ENCODE results near the gene DNAI2. TPM values are rescaled to one million over a fixed set of nuclear protein-coding genes. Genes with fewer than 3 reads are reported as not detected.

DNAI2 gene
- total RNA-seq (1 to 10 TPM in 2 of 5 experiments, under 1 TPM in 3; 0.74 to 1.8 (median 0.94) TPM), polyA plus RNA-seq (under 1 TPM in 1 of 2 donors, not detected in 1; 0.15 TPM), total RNA-seq (not detected)

- DNase-seq (peak in 1 of 9 donors; percentile 9), ATAC-seq (peak; percentile 49)
- ChIA-PET CTCF (no interaction called here), POLR2A (interaction anchor here (0.6 to 0.7 kb wide), 2 partner anchors 11 to 13 kb away, joined by 3 to 4 read pairs; no protein-coding TSS in a partner anchor)
- Mint-ChIP-seq H3K4me1 (peaks cover 9 to 40% (median 20%) of the 10 kb centered on the region in 7 donors), H3K36me3 (no peaks in the 10 kb centered on the region), H3K9me3 (peaks cover 0 to 1% (median 0%) of the 10 kb centered on the region in 11 donors), H3K27ac (peak within 1 kb of the TSS in 8 of 9 donors; percentile 6 to 85 (median 51)), H3K27me3 (peaks cover 0 to 24% (median 5%) of the 10 kb centered on the region in 5 donors), H3K4me3 (peak within 1 kb of the TSS; percentile 7 to 84 (median 70))
- H3K4me3 ChIP-seq (ENCODE audit: low read length), result peak within 1 kb of the TSS; percentile 50
- H3K27me3 ChIP-seq (ENCODE audit: control insufficient read depth in 2 of 2, insufficient read depth in 2 of 2, low read length in 2 of 2), result no peaks in the 10 kb centered on the region
- no peaks in the 10 kb centered on the region for H3K36me3 ChIP-seq (ENCODE audit: control insufficient read depth in 2 of 3, insufficient read depth in 3 of 3, low read length in 3 of 3)
- H3K4me1 ChIP-seq (ENCODE audit: control insufficient read depth in 2 of 2, insufficient read depth in 2 of 2, low read length in 2 of 2), result peaks cover 14 to 17% of the 10 kb centered on the region in 2 donors
- no peak within 1 kb of the TSS for H3K27ac ChIP-seq (ENCODE audit: low read depth, low read length)
- H3K9me3 ChIP-seq (ENCODE audit: control insufficient read depth in 2 of 3, low read length in 3 of 3), result no peaks in the 10 kb centered on the region
- intact Hi-C loops (cut with micrococcal nuclease), result no loop called here
These were observed at the start of gene DNAI2 for GRCh38 chr17:74274060-74274708. Gene DNAI2 (plus strand): TSS chr17:74274234. CDS start chr17:74281818, 7,584 bp downstream.

GRCh38 chr17:74224959-74225725 is 48.9 kb upstream of the DNAI2 start:
- intact Hi-C loops (cut with micrococcal nuclease), result no loop called here
- H3K36me3 Mint-ChIP-seq, result peaks cover 0 to 32% (median 12%) of the 10 kb centered on the region in 5 donors
- CTCF ChIA-PET, result interaction anchor here (1.1 kb wide), 1 partner anchor 78 kb away, joined by 3 read pairs; no protein-coding TSS in a partner anchor

GRCh38 chr17:74226252-74226651 is 47.8 kb upstream of the DNAI2 start:
- Mint-ChIP-seq H3K4me3 (no peak overlapping the region), H3K27ac (peak overlapping the region in 2 of 9 donors; percentile 45 to 88), H3K4me1 (peaks cover 0 to 3% (median 0%) of the 10 kb centered on the region in 7 donors), H3K9me3 (no peaks in the 10 kb centered on the region), H3K36me3 (peaks cover 0 to 37% (median 12%) of the 10 kb centered on the region in 5 donors), H3K27me3 (no peaks in the 10 kb centered on the region)
- ATAC-seq (no peak), DNase-seq (no peak)
- Histone ChIP-seq H3K4me3 (ENCODE audit: low read length) (no peak overlapping the region), H3K27me3 (ENCODE audit: control insufficient read depth in 2 of 2, insufficient read depth in 2 of 2, low read length in 2 of 2) (no peaks in the 10 kb centered on the region), H3K9me3 (ENCODE audit: control insufficient read depth in 2 of 3, low read length in 3 of 3) (no peaks in the 10 kb centered on the region), H3K27ac (ENCODE audit: low read depth, low read length) (no peak overlapping the region), H3K36me3 (ENCODE audit: control insufficient read depth in 2 of 3, insufficient read depth in 3 of 3, low read length in 3 of 3) (peaks cover 0 to 10% (median 0%) of the 10 kb centered on the region in 3 experiments), H3K4me1 (ENCODE audit: control insufficient read depth in 2 of 2, insufficient read depth in 2 of 2, low read length in 2 of 2) (no peaks in the 10 kb centered on the region)
- ChIA-PET POLR2A (no interaction called here), CTCF (interaction anchor here (0.6 kb wide), 1 partner anchor 45 kb away, joined by 3 read pairs; no protein-coding TSS in a partner anchor)
- intact Hi-C loops (cut with micrococcal nuclease), result no loop called here

More at GRCh38 chr17:74224959-74225725, 48.9 kb upstream of the DNAI2 start:
- Histone ChIP-seq H3K9me3 (ENCODE audit: control insufficient read depth in 2 of 3, low read length in 3 of 3) (no peaks in the 10 kb centered on the region), H3K36me3 (ENCODE audit: control insufficient read depth in 2 of 3, insufficient read depth in 3 of 3, low read length in 3 of 3) (peaks cover 0 to 10% (median 0%) of the 10 kb centered on the region in 3 experiments), H3K27me3 (ENCODE audit: control insufficient read depth in 2 of 2, insufficient read depth in 2 of 2, low read length in 2 of 2) (no peaks in the 10 kb centered on the region), H3K4me1 (ENCODE audit: control insufficient read depth in 2 of 2, insufficient read depth in 2 of 2, low read length in 2 of 2) (no peaks in the 10 kb centered on the region), H3K4me3 (ENCODE audit: low read length) (no peak overlapping the region), H3K27ac (ENCODE audit: low read depth, low read length) (no peak overlapping the region)
- Mint-ChIP-seq H3K27me3 (no peaks in the 10 kb centered on the region), H3K9me3 (no peaks in the 10 kb centered on the region), H3K4me3 (no peak overlapping the region), H3K27ac (peak overlapping the region in 2 of 9 donors; percentile 17 to 51), H3K4me1 (peaks cover 0 to 3% (median 0%) of the 10 kb centered on the region in 7 donors)
- no peak for ATAC-seq
- POLR2A ChIA-PET, result no interaction called here
- no peak for DNase-seq

- POLR2A ChIA-PET, result interaction anchor here (0.5 kb wide), 1 partner anchor 1500 kb away, joined by 3 read pairs; no protein-coding TSS in a partner anchor
- ATAC-seq (no peak), DNase-seq (no peak)
- H3K27ac ChIP-seq (ENCODE audit: low read depth, low read length), result no peak overlapping the region
- Mint-ChIP-seq H3K9me3 (no peaks in the 10 kb centered on the region), H3K36me3 (peaks cover 0 to 41% (median 12%) of the 10 kb centered on the region in 5 donors), H3K27ac (no peak overlapping the region), H3K4me1 (peaks cover 0 to 3% (median 0%) of the 10 kb centered on the region in 7 donors), H3K4me3 (no peak overlapping the region), H3K27me3 (no peaks in the 10 kb centered on the region)
- CTCF ChIA-PET, result no interaction called here
- H3K4me3 ChIP-seq (ENCODE audit: low read length), result no peak overlapping the region
- no peaks in the 10 kb centered on the region for H3K4me1 ChIP-seq (ENCODE audit: control insufficient read depth in 2 of 2, insufficient read depth in 2 of 2, low read length in 2 of 2)
- no peaks in the 10 kb centered on the region for H3K27me3 ChIP-seq (ENCODE audit: control insufficient read depth in 2 of 2, insufficient read depth in 2 of 2, low read length in 2 of 2)
- peaks cover 0 to 10% (median 0%) of the 10 kb centered on the region in 3 experiments for H3K36me3 ChIP-seq (ENCODE audit: control insufficient read depth in 2 of 3, insufficient read depth in 3 of 3, low read length in 3 of 3)
- intact Hi-C loops (cut with micrococcal nuclease), result no loop called here
- no peaks in the 10 kb centered on the region for H3K9me3 ChIP-seq (ENCODE audit: control insufficient read depth in 2 of 3, low read length in 3 of 3)
These were observed 46.6 kb upstream of the DNAI2 start for GRCh38 chr17:74227271-74228080.

- no peaks in the 10 kb centered on the region for H3K9me3 ChIP-seq (ENCODE audit: control insufficient read depth in 2 of 3, low read length in 3 of 3)
- intact Hi-C loops (cut with micrococcal nuclease), result no loop called here
- Mint-ChIP-seq H3K36me3 (peaks cover 0 to 41% (median 12%) of the 10 kb centered on the region in 5 donors), H3K9me3 (no peaks in the 10 kb centered on the region), H3K27ac (no peak overlapping the region), H3K4me3 (no peak overlapping the region), H3K4me1 (peaks cover 0 to 3% (median 0%) of the 10 kb centered on the region in 7 donors), H3K27me3 (no peaks in the 10 kb centered on the region)
- H3K27me3 ChIP-seq (ENCODE audit: control insufficient read depth in 2 of 2, insufficient read depth in 2 of 2, low read length in 2 of 2), result no peaks in the 10 kb centered on the region
- peaks cover 0 to 3% (median 0%) of the 10 kb centered on the region in 3 experiments for H3K36me3 ChIP-seq (ENCODE audit: control insufficient read depth in 2 of 3, insufficient read depth in 3 of 3, low read length in 3 of 3)
- no peak overlapping the region for H3K27ac ChIP-seq (ENCODE audit: low read depth, low read length)
- CTCF ChIA-PET, result no interaction called here
- POLR2A ChIA-PET, result no interaction called here
- H3K4me1 ChIP-seq (ENCODE audit: control insufficient read depth in 2 of 2, insufficient read depth in 2 of 2, low read length in 2 of 2), result no peaks in the 10 kb centered on the region
- no peak overlapping the region for H3K4me3 ChIP-seq (ENCODE audit: low read length)
- ATAC-seq, result no peak
- DNase-seq, result no peak
These were observed 45.6 kb upstream of the DNAI2 start for GRCh38 chr17:74228306-74228978.

GRCh38 chr17:74230896-74231295 is 43.1 kb upstream of the DNAI2 start:
- Histone ChIP-seq H3K9me3 (ENCODE audit: control insufficient read depth in 2 of 3, low read length in 3 of 3) (no peaks in the 10 kb centered on the region), H3K4me3 (ENCODE audit: low read length) (no peak overlapping the region), H3K36me3 (ENCODE audit: control insufficient read depth in 2 of 3, insufficient read depth in 3 of 3, low read length in 3 of 3) (no peaks in the 10 kb centered on the region), H3K27ac (ENCODE audit: low read depth, low read length) (no peak overlapping the region), H3K27me3 (ENCODE audit: control insufficient read depth in 2 of 2, insufficient read depth in 2 of 2, low read length in 2 of 2) (no peaks in the 10 kb centered on the region), H3K4me1 (ENCODE audit: control insufficient read depth in 2 of 2, insufficient read depth in 2 of 2, low read length in 2 of 2) (no peaks in the 10 kb centered on the region)
- no peak for DNase-seq
- Mint-ChIP-seq H3K4me3 (no peak overlapping the region), H3K27ac (no peak overlapping the region), H3K9me3 (no peaks in the 10 kb centered on the region), H3K4me1 (peaks cover 0 to 3% (median 0%) of the 10 kb centered on the region in 7 donors), H3K36me3 (peaks cover 0 to 20% (median 3%) of the 10 kb centered on the region in 5 donors), H3K27me3 (no peaks in the 10 kb centered on the region)
- ChIA-PET CTCF (interaction anchor here (0.7 kb wide), 1 partner anchor 9 kb away, joined by 3 read pairs; no protein-coding TSS in a partner anchor), POLR2A (no interaction called here)
- intact Hi-C loops (cut with micrococcal nuclease), result no loop called here
- no peak for ATAC-seq
